Fibroblast of lung (primary cell): ENCODE data around the gene KAT14. TPM values are rescaled to one million over a fixed set of nuclear protein-coding genes. Genes with fewer than 3 reads are reported as not detected.

Experiments used
- DNase-seq, 2 donors: peaks; one replicate each; pipeline versions ENCODE4 v3.0.0 to v3.0.0-alpha.2; 2010; ENCODE audit warnings: low read depth in 2 of 2
- H2AFZ ChIP-seq: 2 replicates; pipeline ENCODE4 v1.5.1; 2012; ENCODE audit warnings: low read length, control low read depth, inconsistent platforms
- H3K27ac ChIP-seq: 2 replicates; pipeline ENCODE4 v1.5.1; 2011; ENCODE audit warnings: low read length, control low read depth; ENCODE audit not compliant: insufficient read depth
- H3K27me3 ChIP-seq: 2 replicates; pipeline ENCODE4 v1.5.1; 2011; ENCODE audit warnings: mild to moderate bottlenecking, low read length; ENCODE audit not compliant: control insufficient read depth, insufficient read depth
- H3K36me3 ChIP-seq: 2 replicates; pipeline ENCODE4 v1.5.1; 2011; ENCODE audit warnings: low read length; ENCODE audit not compliant: control insufficient read depth, insufficient read depth
- H3K4me1 ChIP-seq: 2 replicates; pipeline ENCODE4 v1.5.1; 2011; ENCODE audit warnings: low read length; ENCODE audit not compliant: control insufficient read depth, insufficient read depth; ENCODE audit errors: extremely low read depth
- H3K4me2 ChIP-seq: 2 replicates; pipeline ENCODE4 v1.5.1; 2011; ENCODE audit warnings: low read length, control low read depth; ENCODE audit not compliant: insufficient read depth; ENCODE audit errors: extremely low read depth
- H3K4me3 ChIP-seq, 4 experiments: fragments of 200-600 bp in 1 of 4; sonication (generic) in 1 of 4; replicated peaks in 1 of 4; 2 replicates each; pipeline ENCODE4 v1.5.1; 2011 to 2016; ENCODE audit warnings: low read length in 4 of 4, low read depth in 3 of 4, mild to moderate bottlenecking in 3 of 4, control low read depth in 2 of 4, inconsistent platforms in 1 of 4, mixed read lengths in 1 of 4; ENCODE audit not compliant: insufficient read depth in 1 of 4; ENCODE audit errors: control extremely low read depth in 1 of 4
- H3K79me2 ChIP-seq: 2 replicates; pipeline ENCODE4 v1.5.1; 2012; ENCODE audit warnings: mild to moderate bottlenecking, low read length, inconsistent platforms; ENCODE audit not compliant: control insufficient read depth, insufficient read depth
- H3K9ac ChIP-seq: 2 replicates; pipeline ENCODE4 v1.5.1; 2011; ENCODE audit warnings: mild to moderate bottlenecking, low read length, control low read depth; ENCODE audit not compliant: insufficient read depth
- H3K9me3 ChIP-seq: 2 replicates; pipeline ENCODE4 v1.5.1; 2012; ENCODE audit warnings: low read depth, low read length; ENCODE audit not compliant: control insufficient read depth, insufficient read depth
- H4K20me1 ChIP-seq: 2 replicates; pipeline ENCODE4 v1.5.1; 2011; ENCODE audit warnings: low read length; ENCODE audit not compliant: control insufficient read depth, insufficient read depth; ENCODE audit errors: extremely low read depth
- CTCF ChIP-seq, 2 donors: IDR thresholded peaks in 1 of 2; conservative IDR thresholded peaks in 1 of 2; 1 replicate in 1 of 2; 2 replicates in 1 of 2; pipeline ENCODE4 v1.5.1; 2011 to 2012; ENCODE audit warnings: low read length in 2 of 2, control low read depth in 1 of 2, inconsistent platforms in 1 of 2, low read depth in 1 of 2, mild to moderate bottlenecking in 1 of 2
- EZH2 ChIP-seq: IDR thresholded peaks from 2 replicates; pipeline ENCODE4 v1.5.1; 2012; ENCODE audit warnings: low read length, control low read depth, mild to moderate bottlenecking; ENCODE audit errors: missing control alignments
- polyA plus RNA-seq, 2 donors: library from polyadenylated mRNA; depleted of rRNA in 1 of 2; stranded (reverse) in 1 of 2; unstranded in 1 of 2; fragments of >200 nt; gene quantifications; 2 replicates each; pipeline ENCODE4 v1.2.1, GENCODE V29; 2011 to 2012; ENCODE audit warnings: missing spikeins in 1 of 2
- total RNA-seq: library from RNA; depleted of rRNA; stranded (reverse); fragments of >200 nt; gene quantifications from 2 replicates; pipeline ENCODE4 v1.2.1, GENCODE V29; 2014

Gene KAT14
- total and polyA plus RNA-seq, 2 donors (not counting 1 experiment from before 2014, with no cell fraction given): 9.8 to 17.0 TPM

DNA sequence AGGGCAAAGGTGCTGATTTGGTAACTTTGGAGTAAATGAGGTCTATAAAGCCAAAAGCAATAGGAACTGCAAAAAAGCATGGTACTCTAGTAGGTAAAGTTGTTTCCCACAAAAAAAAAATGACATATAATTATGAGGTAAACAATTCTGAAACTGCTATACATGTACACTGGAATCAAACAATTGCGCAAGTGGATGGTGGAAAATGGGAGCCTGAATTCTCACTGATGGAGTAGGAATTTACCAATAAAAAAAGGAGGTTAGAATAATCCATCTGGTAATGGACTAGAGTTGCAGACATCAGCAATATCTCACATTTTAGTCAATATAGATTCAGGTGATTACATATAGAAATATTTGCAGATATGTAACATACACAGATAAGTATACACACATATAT, 5.0 kb upstream of the KAT14 start:
- no peaks in the 10 kb centered on the region for H4K20me1 ChIP-seq
- H3K36me3 ChIP-seq: no peaks in the 10 kb centered on the region
- no peak for DNase-seq
- H3K79me2 ChIP-seq: no peaks in the 10 kb centered on the region
- H3K4me3 ChIP-seq: no peak overlapping the region
- H3K27me3 ChIP-seq: no peaks in the 10 kb centered on the region
- H3K9me3 ChIP-seq: no peaks in the 10 kb centered on the region
- H3K9ac ChIP-seq: no peak overlapping the region
- TF ChIP-seq EZH2: no peak
- TF ChIP-seq CTCF (conservative IDR thresholded peaks at IDR 0.05 in 1 of 2, IDR thresholded peaks at IDR 0.05 in 1 of 2; ENCODE audit: low read depth in 1 of 2, low read length in 2 of 2): no peak
- H3K27ac ChIP-seq: no peak overlapping the region
- no peak overlapping the region for H2AFZ ChIP-seq
- H3K4me1 ChIP-seq: no peaks in the 10 kb centered on the region
- no peak overlapping the region for H3K4me2 ChIP-seq

DNA sequence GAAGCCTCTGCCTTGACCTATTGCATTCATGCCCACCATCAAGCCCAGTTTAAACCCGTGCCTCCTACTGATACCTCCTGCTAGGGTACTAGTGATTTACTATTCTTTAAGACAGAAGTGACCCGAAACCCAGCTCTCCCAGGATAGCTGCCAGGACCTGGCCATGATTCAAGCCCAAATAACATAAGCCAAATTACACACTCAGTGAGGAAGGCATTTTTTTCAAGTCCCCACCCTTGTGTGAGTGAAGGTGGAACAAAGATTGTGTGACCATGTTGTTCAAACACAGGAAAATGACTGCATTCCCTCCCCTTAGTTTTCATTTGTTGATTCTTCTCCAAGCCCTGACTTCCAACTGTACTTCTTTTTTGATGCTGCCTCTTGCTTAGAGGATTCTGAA, 3.7 kb upstream of the KAT14 start:
- H3K9ac ChIP-seq: no peak overlapping the region
- no peaks in the 10 kb centered on the region for H3K27me3 ChIP-seq
- no peak overlapping the region for H3K27ac ChIP-seq
- peaks cover 9% of the 10 kb centered on the region for H3K79me2 ChIP-seq
- no peak overlapping the region for H3K4me3 ChIP-seq
- H3K9me3 ChIP-seq: no peaks in the 10 kb centered on the region
- H3K36me3 ChIP-seq: no peaks in the 10 kb centered on the region
- no peaks in the 10 kb centered on the region for H4K20me1 ChIP-seq
- no peak overlapping the region for H3K4me2 ChIP-seq
- H3K4me1 ChIP-seq: no peaks in the 10 kb centered on the region
- no peak overlapping the region for H2AFZ ChIP-seq
- DNase-seq: no peak
- TF ChIP-seq EZH2 (no peak), CTCF (conservative IDR thresholded peaks at IDR 0.05 in 1 of 2, IDR thresholded peaks at IDR 0.05 in 1 of 2; ENCODE audit: low read depth in 1 of 2, low read length in 2 of 2) (no peak)

DNA sequence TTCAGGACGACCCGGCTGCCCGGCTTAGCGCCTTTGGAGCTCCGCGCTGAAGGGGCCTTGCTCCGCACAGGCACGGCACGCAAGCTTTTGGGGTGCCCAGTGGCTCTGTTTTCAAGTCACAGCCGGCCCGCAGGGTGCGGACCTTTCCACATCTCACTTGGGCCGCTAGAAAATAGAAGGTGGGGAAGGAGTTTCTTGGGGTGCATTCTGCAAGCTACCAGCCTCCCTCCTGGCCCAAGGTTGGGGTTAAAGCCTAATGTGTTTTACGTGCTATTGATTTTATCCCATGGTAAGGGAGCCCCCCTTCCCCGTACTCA, 561 bp downstream of the KAT14 start:
- no peaks in the 10 kb centered on the region for H3K27me3 ChIP-seq
- TF ChIP-seq EZH2 (no peak), CTCF (conservative IDR thresholded peaks at IDR 0.05 in 1 of 2, IDR thresholded peaks at IDR 0.05 in 1 of 2; ENCODE audit: low read depth in 1 of 2, low read length in 2 of 2) (no peak)
- no peaks in the 10 kb centered on the region for H3K36me3 ChIP-seq
- no peaks in the 10 kb centered on the region for H3K9me3 ChIP-seq
- H3K79me2 ChIP-seq: peaks cover 21% of the 10 kb centered on the region
- H3K4me1 ChIP-seq: no peaks in the 10 kb centered on the region
- peak overlapping the region; percentile 86 for H2AFZ ChIP-seq
- no peaks in the 10 kb centered on the region for H4K20me1 ChIP-seq
- no peak for DNase-seq
- peak overlapping the region; percentile 80 for H3K9ac ChIP-seq
- H3K4me3 ChIP-seq: peak overlapping the region; percentile 48 to 94 (median 77)
- peak overlapping the region; percentile 91 for H3K4me2 ChIP-seq
- peak overlapping the region; percentile 68 for H3K27ac ChIP-seq
